K562 (cell line): ENCODE results near the gene FSTL4. TPM values are rescaled to one million over a fixed set of nuclear protein-coding genes. Genes with fewer than 3 reads are reported as not detected.

ENCODE experiments used
- ATAC-seq: fragments of 200-7000 bp; cut with Tn5 transposase; 3 replicates; pipeline ENCODE4 v1.9.1; 2020; ENCODE audit warnings: moderate library complexity
- BruUV-seq: library from RNA; stranded (reverse); fragments of 400-500 nt; replicated peaks from 2 replicates; lab custom pipeline; 2021; lab: Mats Ljungman, UMichigan
- CTCF ChIA-PET: fragments of 300-600 bp; formaldehyde crosslinking; extraction: SDS; loops from one replicate; lab custom pipeline; 2021; ENCODE audit warnings: low intra/inter-chr PET ratio; lab: Yijun Ruan, JAX
- POLR2A ChIA-PET: fragments of 300-600, 350-650 bp; sonication (Branson Sonifier 250); formaldehyde crosslinking; extraction: SDS; loops from one replicate; lab custom pipeline; 2021; ENCODE audit warnings: antibody characterized with exemption, inconsistent platforms; lab: Yijun Ruan, JAX
- DNase-seq, 4 experiments: peaks; one replicate each; pipeline versions ENCODE4 v3.0.0 to v3.0.0-alpha.2; 2011 to 2018; ENCODE audit warnings: low spot score in 3 of 4, mixed read lengths in 3 of 4; ENCODE audit errors: extremely low read depth in 1 of 4
- FAIRE-seq: peaks from 2 replicates; lab custom pipeline; 2011; peaks lifted over from hg19 to GRCh38; lab: Jason Lieb, UNC
- H2AFZ ChIP-seq: 2 replicates; pipeline ENCODE4 v1.6.0; 2011; ENCODE audit warnings: low read depth, low read length, control low read depth, inconsistent platforms
- H3K27ac ChIP-seq: fragments of 200-600 bp; 3 replicates; pipeline ENCODE4 v1.8.0; 2011; ENCODE audit warnings: low read depth, mild to moderate bottlenecking, control low read depth, inconsistent platforms, low read length, moderate library complexity, mixed read lengths; ENCODE audit errors: extremely low read depth
- H3K27me3 ChIP-seq, 2 experiments: fragments of 300-600 bp in 1 of 2; 2 replicates in 1 of 2; 3 replicates in 1 of 2; pipeline versions ENCODE4 v1.6.0 to v1.8.0; 2011; ENCODE audit warnings: inconsistent platforms in 2 of 2, low read length in 2 of 2, mild to moderate bottlenecking in 1 of 2, mixed read lengths in 1 of 2, moderate library complexity in 1 of 2; ENCODE audit not compliant: control insufficient read depth in 2 of 2, insufficient read depth in 2 of 2
- H3K36me3 ChIP-seq: fragments of 300-600 bp; 3 replicates; pipeline ENCODE4 v1.8.0; 2011; ENCODE audit warnings: mild to moderate bottlenecking, low read length, inconsistent platforms; ENCODE audit not compliant: control insufficient read depth, insufficient read depth
- H3K4me1 ChIP-seq, 2 experiments: fragments of 200-600 bp in 1 of 2; replicated peaks in 1 of 2; 2 replicates in 1 of 2; 3 replicates in 1 of 2; pipeline versions ENCODE4 v1.5.1 to v1.8.0; 2011; ENCODE audit warnings: inconsistent platforms in 2 of 2, low read length in 2 of 2, mild to moderate bottlenecking in 1 of 2, mixed read lengths in 1 of 2, moderate library complexity in 1 of 2; ENCODE audit not compliant: control insufficient read depth in 2 of 2, insufficient read depth in 2 of 2
- H3K4me2 ChIP-seq: 2 replicates; pipeline ENCODE4 v1.6.1; 2011; ENCODE audit warnings: low read length, control low read depth, inconsistent platforms, mixed read lengths; ENCODE audit not compliant: insufficient read depth
- H3K4me3 ChIP-seq: fragments of 200-600 bp; sonication (generic), shearing (Covaris generic); 2 replicates; pipeline ENCODE4 v1.5.1; 2016; ENCODE audit warnings: control low read depth, inconsistent platforms
- H3K79me2 ChIP-seq: fragments of 200-600 bp; 3 replicates; pipeline ENCODE4 v1.8.0; 2011; ENCODE audit warnings: low read length, inconsistent platforms; ENCODE audit not compliant: control insufficient read depth, insufficient read depth
- H3K9ac ChIP-seq, 2 experiments: 2 replicates each; pipeline versions ENCODE4 v1.6.0 to v1.6.1; 2011; ENCODE audit warnings: low read depth in 2 of 2, low read length in 2 of 2, control low read depth in 1 of 2, inconsistent platforms in 1 of 2, mild to moderate bottlenecking in 1 of 2, mixed read lengths in 1 of 2; ENCODE audit not compliant: insufficient read depth in 1 of 2
- H3K9me1 ChIP-seq: one replicate; pipeline ENCODE4 v1.6.0; 2011; ENCODE audit warnings: inconsistent platforms, mild to moderate bottlenecking, low read length, moderate library complexity; ENCODE audit not compliant: control insufficient read depth, insufficient read depth
- H3K9me3 ChIP-seq: replicated peaks from 2 replicates; pipeline ENCODE4 v1.5.1; 2011; ENCODE audit warnings: low read depth, low read length, inconsistent platforms; ENCODE audit not compliant: control insufficient read depth, insufficient read depth
- H4K20me1 ChIP-seq: replicated peaks from 2 replicates; pipeline ENCODE4 v1.6.1; 2011; ENCODE audit warnings: low read length, inconsistent platforms, mixed read lengths; ENCODE audit not compliant: control insufficient read depth, insufficient read depth
- CBX3 ChIP-seq, 2 experiments: IDR thresholded peaks; 1 replicate in 1 of 2; 2 replicates in 1 of 2; pipeline ENCODE4 v1.6.1; 2012; ENCODE audit warnings: inconsistent platforms in 2 of 2, low read length in 2 of 2, borderline replicate concordance in 1 of 2, control low read depth in 1 of 2
- CEBPG ChIP-seq, 3 experiments: fragments of 200-800 bp in 1 of 3; sonication (Bioruptor generic) in 1 of 3; sonication (generic) in 1 of 3; formaldehyde crosslinking in 1 of 3; IDR thresholded peaks in 2 of 3; conservative IDR thresholded peaks in 1 of 3; 2 replicates each; pipeline versions ENCODE4 v1.6.1 to v1.8.0; 2016 to 2022; ENCODE audit warnings: missing compliant biosample characterization in 2 of 3, missing genetic modification characterization in 2 of 3, mild to moderate bottlenecking in 1 of 3, missing genetic modification reagents in 1 of 3
- CHD4 ChIP-seq: fragments of 200-600 bp; sonication (generic); IDR thresholded peaks from 3 replicates; pipeline ENCODE4 v1.6.1; 2012; ENCODE audit warnings: low read depth, mild to moderate bottlenecking, mixed read lengths, low read length, inconsistent platforms; ENCODE audit not compliant: insufficient read depth, insufficient replicate concordance, poor library complexity, severe bottlenecking
- CREB1 ChIP-seq, 2 experiments: sonication (generic) in 1 of 2; formaldehyde crosslinking in 1 of 2; IDR thresholded peaks; 2 replicates each; pipeline versions ENCODE4 v1.6.1 to v1.8.0; 2012 to 2022; ENCODE audit warnings: inconsistent platforms in 1 of 2, mild to moderate bottlenecking in 1 of 2, missing genetic modification reagents in 1 of 2, moderate library complexity in 1 of 2
- ESRRA ChIP-seq: fragments of 450-650 bp; IDR thresholded peaks from 2 replicates; pipeline ENCODE4 v1.6.1; 2014; ENCODE audit warnings: low read depth, mild to moderate bottlenecking, moderate library complexity, borderline replicate concordance
- ESRRB ChIP-seq: fragments of 250-450 bp; sonication (Bioruptor Pico); IDR thresholded peaks from 2 replicates; pipeline ENCODE4 v1.5.0; 2020; ENCODE audit warnings: mild to moderate bottlenecking, moderate library complexity, borderline replicate concordance
- EWSR1 ChIP-seq: fragments of 450-650 bp; IDR thresholded peaks from 2 replicates; pipeline ENCODE4 v1.6.1; 2018; ENCODE audit warnings: borderline replicate concordance, mild to moderate bottlenecking, low read depth, moderate library complexity; ENCODE audit not compliant: partially characterized antibody
- FOXM1 ChIP-seq, 2 experiments: fragments of 450-650 bp in 1 of 2; sonication (generic) in 1 of 2; formaldehyde crosslinking in 1 of 2; IDR thresholded peaks; 2 replicates each; pipeline versions ENCODE4 v1.6.1 to v1.9.0; 2017 to 2022; ENCODE audit warnings: low read depth in 2 of 2, mild to moderate bottlenecking in 2 of 2, missing genetic modification reagents in 1 of 2, moderate library complexity in 1 of 2
- GABPB1 ChIP-seq: sonication (generic); formaldehyde crosslinking; IDR thresholded peaks from 2 replicates; pipeline ENCODE4 v1.8.0; 2022; ENCODE audit warnings: mild to moderate bottlenecking, missing genetic modification reagents
- KAT8 ChIP-seq: fragments of 450-650 bp; IDR thresholded peaks from 2 replicates; pipeline ENCODE4 v1.6.1; 2016; ENCODE audit warnings: low read depth, mild to moderate bottlenecking
- LEF1 ChIP-seq: fragments of 450-650 bp; IDR thresholded peaks from 2 replicates; pipeline ENCODE4 v1.6.1; 2016; ENCODE audit warnings: mild to moderate bottlenecking
- MAFF ChIP-seq: IDR thresholded peaks from 2 replicates; pipeline ENCODE4 v1.6.1; 2012; ENCODE audit warnings: low read length, improper control_type of control experiment
- MTA3 ChIP-seq: fragments of 450-650 bp; formaldehyde crosslinking; IDR thresholded peaks from 2 replicates; pipeline ENCODE4 v1.6.1; 2017; ENCODE audit warnings: mild to moderate bottlenecking, borderline replicate concordance
- TAF15 ChIP-seq: fragments of 200-400 bp; formaldehyde crosslinking; IDR thresholded peaks from 2 replicates; pipeline ENCODE4 v1.6.1; 2017; ENCODE audit warnings: mild to moderate bottlenecking, low read depth, low read length, moderate library complexity
- TEAD2 ChIP-seq: fragments of 450-650 bp; IDR thresholded peaks from 2 replicates; pipeline ENCODE4 v1.6.1; 2016; ENCODE audit warnings: missing genetic modification characterization, control low read depth, missing compliant biosample characterization
- ZBTB33 ChIP-seq: sonication (generic); formaldehyde crosslinking; IDR thresholded peaks from 2 replicates; pipeline ENCODE4 v1.8.1; 2023; ENCODE audit warnings: mild to moderate bottlenecking, missing genetic modification reagents
- ZNF280B ChIP-seq: fragments of 250-450 bp; sonication (Bioruptor Pico); IDR thresholded peaks from 2 replicates; pipeline ENCODE4 v1.5.1; 2021; ENCODE audit warnings: mild to moderate bottlenecking
- WGBS: fragments of 100-300 bp; shearing (Covaris generic); methylation state at CpG from one replicate; pipeline ENCODE4 v1.1.6; 2016; ENCODE audit warnings: low coverage, mixed read lengths; ENCODE audit not compliant: insufficient coverage; ENCODE audit errors: missing lambda C conversion rate; 5-methylcytosine and 5-hydroxymethylcytosine counted together
- in situ Hi-C: fragments of 300-500 bp; cut with MboI; formaldehyde crosslinking; loops from 4 replicates; pipeline ENCODE4 v1.15.0; 2018; ENCODE audit warnings: inconsistent platforms, mixed read lengths
- intact Hi-C: fragments of 100-400 bp; cut with micrococcal nuclease; formaldehyde crosslinking; loops from 2 replicates; pipeline ENCODE4 v1.14.2; 2022
- polyA plus RNA-seq, 8 experiments: library from polyadenylated mRNA; depleted of rRNA in 4 of 8; stranded (reverse) in 5 of 8; unstranded in 3 of 8; fragments of >200 nt; fragmentation: Nextera tagmentation in 2 of 8; fragmentation: Illumina TruSeq in 1 of 8; extraction: Ambion mirVana in 2 of 8; extraction: Trizol in 1 of 8; gene quantifications; 2 replicates each; pipeline versions ENCODE4 v1.2.1 to v1.2.3, GENCODE V29; 2011 to 2014; ENCODE audit warnings: inconsistent platforms in 1 of 8, missing spikeins in 1 of 8
- total RNA-seq, 7 experiments: library from RNA; depleted of rRNA in 6 of 7; stranded (reverse); fragments of >200 nt in 6 of 7; fragmentation: Illumina TruSeq in 2 of 7; extraction: Trizol in 2 of 7; gene quantifications; 2 replicates each; pipeline versions ENCODE4 v1.2.1 to v1.2.3, GENCODE V29; 2011 to 2021; ENCODE audit warnings: low replicate concordance in 1 of 7

The FSTL4 gene
- total and polyA plus RNA-seq, 9 of the 15 experiments (the other 6 are each of a cell fraction or from before 2014, with no cell fraction given): 0.08 to 0.18 (median 0.10) TPM; not detected in 5

GRCh38 chr5:133433641-133434040 is 178.7 kb downstream of the FSTL4 start:
- CTCF ChIA-PET: no interaction called here
- intact Hi-C loops: no loop called here

GRCh38 chr5:133432956-133433532 is 179.3 kb downstream of the FSTL4 start:
- WGBS: 2% methylated on average over 3 of the region's 3 CpGs
- CTCF ChIA-PET: interaction anchor here (0.6 kb wide), 1 partner anchor 609 kb away, joined by 3 read pairs; no protein-coding TSS in a partner anchor
- Histone ChIP-seq H4K20me1 (no peaks in the 10 kb centered on the region; the same call in 1 of the 2 replicates), H3K4me2 (no peak overlapping the region), H3K9ac (no peak overlapping the region), H2AFZ (no peak overlapping the region), H3K27ac (no peak overlapping the region), H3K79me2 (no peaks in the 10 kb centered on the region), H3K27me3 (peaks cover 0 to 5% of the 10 kb centered on the region in 2 experiments; a peak in 2 of 5 replicates), H3K4me1 (no peaks in the 10 kb centered on the region), H3K4me3 (no peak overlapping the region), H3K9me3 (no peaks in the 10 kb centered on the region), H3K36me3 (no peaks in the 10 kb centered on the region), H3K9me1 (no peaks in the 10 kb centered on the region)
- ATAC-seq: no peak
- in situ Hi-C loops: no loop called here
- no TSS peak for BruUV-seq
- no peak for FAIRE-seq
- DNase-seq: no peak
- intact Hi-C loops: no loop called here
- POLR2A ChIA-PET: interaction anchor here (0.7 kb wide), 1 partner anchor 10 kb away, joined by 3 read pairs; no protein-coding TSS in a partner anchor
- TF ChIP-seq ZBTB33: no peak
- TF ChIP-seq FOXM1 (IDR thresholded peaks at IDR 0.05; ENCODE audit: low read depth): no peak
- no peak for TF ChIP-seq FOXM1 (CRISPR knock-in tag; IDR thresholded peaks at IDR 0.05; ENCODE audit: low read depth)
- TF ChIP-seq ESRRB (CRISPR knock-in tag): no peak
- no peak for TF ChIP-seq ZNF280B (CRISPR knock-in tag)
- TF ChIP-seq EWSR1: no peak
- no peak for TF ChIP-seq GABPB1 (CRISPR knock-in tag)

More at GRCh38 chr5:133433641-133434040, 178.7 kb downstream of the FSTL4 start:
- TF ChIP-seq TEAD2 (tag) (no peak), CREB1 (IDR thresholded peaks at IDR 0.05) (no peak), CREB1 (CRISPR knock-in tag; IDR thresholded peaks at IDR 0.05) (no peak), MAFF (no peak), MTA3 (no peak), LEF1 (no peak), CHD4 (no peak), KAT8 (no peak), TAF15 (no peak), CBX3 (IDR thresholded peaks at IDR 0.05; ENCODE audit: borderline replicate concordance in 1 of 2, low read length in 2 of 2) (no peak), CEBPG (CRISPR knock-in tag; IDR thresholded peaks at IDR 0.05) (no peak), CEBPG (tag; conservative IDR thresholded peaks at IDR 0.05 in 1 of 2, IDR thresholded peaks at IDR 0.05 in 1 of 2) (no peak), ESRRA (no peak)
- no peak overlapping the region for H3K4me3 ChIP-seq
- under 1% methylated on average over 6 of the region's 6 CpGs for WGBS
- no peaks in the 10 kb centered on the region for H3K79me2 ChIP-seq
- no peaks in the 10 kb centered on the region; the same call in 1 of the 2 replicates for H4K20me1 ChIP-seq
- H3K9me3 ChIP-seq: no peaks in the 10 kb centered on the region
- H3K9ac ChIP-seq: no peak overlapping the region
- no peak overlapping the region for H3K4me2 ChIP-seq
- no peaks in the 10 kb centered on the region for H3K4me1 ChIP-seq
- ATAC-seq: no peak
- no peaks in the 10 kb centered on the region for H3K9me1 ChIP-seq
- H3K27ac ChIP-seq: no peak overlapping the region
- no peak overlapping the region for H2AFZ ChIP-seq
- H3K36me3 ChIP-seq: no peaks in the 10 kb centered on the region
- no peak for FAIRE-seq
- in situ Hi-C loops: no loop called here
- DNase-seq: no peak
- no TSS peak for BruUV-seq
- POLR2A ChIA-PET: interaction anchor here (0.7 kb wide), 1 partner anchor 10 kb away, joined by 3 read pairs; no protein-coding TSS in a partner anchor
- H3K27me3 ChIP-seq: no peaks in the 10 kb centered on the region
